C4-2B (cell line): Measurements from ENCODE around the gene HSD11B1L.

ENCODE experiments used
- CTCF ChIP-seq: fragments of 450-650 bp; conservative IDR thresholded peaks from 2 replicates; pipeline ENCODE4 v1.5.1; 2017; ENCODE audit warnings: mild to moderate bottlenecking
- ZFX ChIP-seq: fragments of 450-650 bp; IDR thresholded peaks from 2 replicates; pipeline ENCODE4 v1.6.1; 2017

- TF ChIP-seq CTCF (no peak), ZFX (no peak)
Observed at GRCh38 chr19:5637971-5638370, 42.9 kb upstream of the HSD11B1L start.
